HEK293 (cell line): ENCODE results near the gene DNER.

ENCODE experiments used
- CTCF ChIA-PET: fragments of 350-600 bp; formaldehyde crosslinking; extraction: SDS; loops from one replicate; lab custom pipeline; 2021; ENCODE audit warnings: antibody characterized with exemption; lab: Yijun Ruan, JAX
- POLR2A ChIA-PET: fragments of 300-600 bp; formaldehyde crosslinking; extraction: SDS; loops from one replicate; lab custom pipeline; 2020; ENCODE audit warnings: antibody characterized with exemption, inconsistent platforms; lab: Yijun Ruan, JAX
- H3K27ac ChIP-seq: fragments of 200-500 bp; sonication (Bioruptor generic); 2 replicates; pipeline ENCODE4 v1.5.1; 2014; ENCODE audit warnings: low read depth, low read length, control low read depth, inconsistent platforms; ENCODE audit errors: extremely low read depth
- H3K36me3 ChIP-seq, 2 experiments: fragments of 200-500 bp in 1 of 2; sonication (Bioruptor generic) in 1 of 2; 1 replicate in 1 of 2; 2 replicates in 1 of 2; pipeline ENCODE4 v1.5.1; 2014 to 2017; ENCODE audit warnings: inconsistent platforms in 2 of 2, low read length in 2 of 2; ENCODE audit not compliant: control insufficient read depth in 2 of 2, insufficient read depth in 1 of 2
- H3K4me1 ChIP-seq: fragments of 200-500 bp; sonication (Bioruptor generic); 2 replicates; pipeline ENCODE4 v1.5.1; 2014; ENCODE audit warnings: mild to moderate bottlenecking, low read length, inconsistent platforms; ENCODE audit not compliant: control insufficient read depth, insufficient read depth
- H3K4me3 ChIP-seq: 2 replicates; pipeline ENCODE4 v1.5.1; 2011; ENCODE audit warnings: low read depth, mild to moderate bottlenecking, control low read depth, low read length, moderate library complexity
- H3K9me3 ChIP-seq: fragments of 200-500 bp; sonication (Bioruptor generic); 2 replicates; pipeline ENCODE4 v1.5.1; 2014; ENCODE audit warnings: low read depth, low read length, inconsistent platforms; ENCODE audit not compliant: control insufficient read depth, insufficient read depth
- BCL11A ChIP-seq: fragments of 450-650 bp; formaldehyde crosslinking; IDR thresholded peaks from 2 replicates; pipeline ENCODE4 v1.5.1; 2016; ENCODE audit warnings: low read depth, missing biosample characterization, missing genetic modification characterization
- HOXA7 ChIP-seq: sonication (generic); formaldehyde crosslinking; IDR thresholded peaks from 2 replicates; pipeline ENCODE4 v1.8.1; 2022; ENCODE audit warnings: missing genetic modification reagents, borderline replicate concordance
- HOXC10 ChIP-seq: sonication (generic); formaldehyde crosslinking; IDR thresholded peaks from 2 replicates; pipeline ENCODE4 v1.8.1; 2023; ENCODE audit warnings: mild to moderate bottlenecking, missing genetic modification reagents
- KLF8 ChIP-seq: fragments of 450-650 bp; formaldehyde crosslinking; IDR thresholded peaks from 2 replicates; pipeline ENCODE4 v1.5.1; 2016; ENCODE audit warnings: missing biosample characterization, missing genetic modification characterization
- TCF7L2 ChIP-seq: IDR thresholded peaks from 2 replicates; pipeline ENCODE4 v1.6.1; 2011; ENCODE audit warnings: low read depth, mild to moderate bottlenecking, inconsistent platforms, low read length, moderate library complexity, borderline replicate concordance
- ZBTB7A ChIP-seq: fragments of 450-650 bp; formaldehyde crosslinking; IDR thresholded peaks from 2 replicates; pipeline ENCODE4 v1.5.1; 2016; ENCODE audit warnings: low read depth, missing biosample characterization, missing genetic modification characterization
- ZBTB8A ChIP-seq: fragments of 450-650 bp; formaldehyde crosslinking; IDR thresholded peaks from 2 replicates; pipeline ENCODE4 v1.5.1; 2016; ENCODE audit warnings: missing biosample characterization, missing genetic modification characterization
- ZFP3 ChIP-seq: fragments of 450-650 bp; formaldehyde crosslinking; IDR thresholded peaks from 2 replicates; pipeline ENCODE4 v1.5.1; 2016; ENCODE audit warnings: low read depth, missing biosample characterization, missing genetic modification characterization
- ZNF146 ChIP-seq: fragments of 450-650 bp; formaldehyde crosslinking; IDR thresholded peaks from 2 replicates; pipeline ENCODE4 v1.5.1; 2016; ENCODE audit warnings: missing biosample characterization, missing genetic modification characterization
- ZNF175 ChIP-seq: fragments of 450-650 bp; formaldehyde crosslinking; IDR thresholded peaks from 2 replicates; pipeline ENCODE4 v1.5.1; 2016; ENCODE audit warnings: missing biosample characterization, missing genetic modification characterization
- ZNF24 ChIP-seq: fragments of 450-650 bp; formaldehyde crosslinking; IDR thresholded peaks from 2 replicates; pipeline ENCODE4 v1.5.1; 2016; ENCODE audit warnings: missing biosample characterization, missing genetic modification characterization
- ZNF341 ChIP-seq: fragments of 450-650 bp; formaldehyde crosslinking; IDR thresholded peaks from 2 replicates; pipeline ENCODE4; 2016; ENCODE audit warnings: low read depth, missing biosample characterization, missing genetic modification characterization
- ZNF501 ChIP-seq: fragments of 450-650 bp; formaldehyde crosslinking; IDR thresholded peaks from 2 replicates; pipeline ENCODE4 v1.5.1; 2016; ENCODE audit warnings: missing biosample characterization, missing genetic modification characterization
- ZNF514 ChIP-seq: fragments of 450-650 bp; formaldehyde crosslinking; IDR thresholded peaks from 2 replicates; pipeline ENCODE4 v1.5.1; 2016; ENCODE audit warnings: missing biosample characterization, missing genetic modification characterization
- ZNF629 ChIP-seq: fragments of 450-650 bp; formaldehyde crosslinking; IDR thresholded peaks from 2 replicates; pipeline ENCODE4 v1.5.1; 2017; ENCODE audit warnings: missing biosample characterization, missing genetic modification characterization
- ZNF76 ChIP-seq: fragments of 450-650 bp; formaldehyde crosslinking; IDR thresholded peaks from 2 replicates; pipeline ENCODE4; 2016; ENCODE audit warnings: low read depth, missing biosample characterization, missing genetic modification characterization, borderline replicate concordance
- ZNF777 ChIP-seq: fragments of 450-650 bp; formaldehyde crosslinking; IDR thresholded peaks from 2 replicates; pipeline ENCODE4 v1.5.1; 2017; ENCODE audit warnings: missing biosample characterization, missing genetic modification characterization, borderline replicate concordance
- TF ChIP-seq, protein P1 (sequence below): fragments of 450-650 bp; formaldehyde crosslinking; IDR thresholded peaks from 2 replicates; pipeline ENCODE4 v1.5.1; 2016; ENCODE audit warnings: missing biosample characterization, missing genetic modification characterization, borderline replicate concordance
- TF ChIP-seq, protein P2 (sequence below): fragments of 450-650 bp; formaldehyde crosslinking; IDR thresholded peaks from 2 replicates; pipeline ENCODE4 v1.5.1; 2016; ENCODE audit warnings: missing biosample characterization, missing genetic modification characterization
- TF ChIP-seq, protein P3 (sequence below): fragments of 450-650 bp; formaldehyde crosslinking; IDR thresholded peaks from 2 replicates; pipeline ENCODE4 v1.5.1; 2016; ENCODE audit warnings: missing biosample characterization, missing genetic modification characterization
- TF ChIP-seq, protein P4 (sequence below): fragments of 450-650 bp; formaldehyde crosslinking; IDR thresholded peaks from 2 replicates; pipeline ENCODE4 v1.5.1; 2016; ENCODE audit warnings: missing biosample characterization, missing genetic modification characterization

DNER gene

DNA sequence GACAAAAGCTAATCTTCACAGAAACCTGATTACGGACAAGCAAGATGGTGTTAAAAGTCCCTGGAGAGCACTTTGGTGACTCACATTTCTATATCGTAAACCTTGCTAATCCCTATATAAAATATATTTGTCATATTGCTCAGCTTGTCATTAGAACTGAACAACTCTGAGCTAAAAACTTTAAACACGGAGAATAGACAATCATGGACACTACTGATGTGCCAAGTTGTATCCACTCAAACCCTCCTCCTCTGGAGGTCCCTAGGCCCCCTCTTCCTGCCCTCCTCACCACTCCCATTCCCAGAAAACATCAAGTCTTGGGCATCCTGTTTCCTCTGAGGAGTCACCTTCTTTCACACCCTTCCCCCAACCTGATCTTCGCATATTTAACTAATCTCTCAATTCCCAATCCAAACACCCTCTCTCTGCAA lies 304.6 kb downstream of the DNER start:
- CTCF ChIA-PET: interaction anchor here (0.5 to 0.8 kb wide), 2 partner anchors 22 to 35 kb away, joined by 3 to 5 read pairs; no protein-coding TSS in a partner anchor

DNA sequence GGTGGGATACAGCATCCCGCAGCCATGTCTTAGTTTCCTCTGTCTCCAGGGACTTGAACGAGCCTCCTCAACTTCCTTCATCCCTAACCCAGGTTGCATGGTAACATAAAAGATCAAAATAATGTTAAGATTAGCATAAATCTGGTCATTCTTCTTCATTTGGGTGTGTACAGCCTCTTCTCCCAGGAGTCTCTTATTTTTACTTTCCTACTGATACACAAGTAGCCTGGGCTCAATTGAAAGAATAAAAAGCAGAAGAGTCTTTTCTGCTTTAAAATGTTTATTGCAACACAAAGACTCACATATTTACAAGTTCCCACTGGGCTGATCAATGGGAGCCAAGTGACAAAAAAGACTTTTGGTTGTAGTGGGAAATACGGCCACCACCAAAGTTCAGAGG lies 305.4 kb downstream of the DNER start:
- H3K9me3 ChIP-seq: no peaks in the 10 kb centered on the region
- H3K27ac ChIP-seq: 0 out of 2 replicates have a peak overlapping the region, but pooled peaks have one; percentile 39
- peaks cover 18% of the 10 kb centered on the region for H3K4me1 ChIP-seq
- no peaks in the 10 kb centered on the region for H3K36me3 ChIP-seq
- TF ChIP-seq ZNF341 (tag by site-specific recombination): no peak
- TF ChIP-seq, protein P1, sequence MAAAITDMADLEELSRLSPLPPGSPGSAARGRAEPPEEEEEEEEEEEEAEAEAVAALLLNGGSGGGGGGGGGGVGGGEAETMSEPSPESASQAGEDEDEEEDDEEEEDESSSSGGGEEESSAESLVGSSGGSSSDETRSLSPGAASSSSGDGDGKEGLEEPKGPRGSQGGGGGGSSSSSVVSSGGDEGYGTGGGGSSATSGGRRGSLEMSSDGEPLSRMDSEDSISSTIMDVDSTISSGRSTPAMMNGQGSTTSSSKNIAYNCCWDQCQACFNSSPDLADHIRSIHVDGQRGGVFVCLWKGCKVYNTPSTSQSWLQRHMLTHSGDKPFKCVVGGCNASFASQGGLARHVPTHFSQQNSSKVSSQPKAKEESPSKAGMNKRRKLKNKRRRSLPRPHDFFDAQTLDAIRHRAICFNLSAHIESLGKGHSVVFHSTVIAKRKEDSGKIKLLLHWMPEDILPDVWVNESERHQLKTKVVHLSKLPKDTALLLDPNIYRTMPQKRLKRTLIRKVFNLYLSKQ (tag by site-specific recombination): no peak
- no peak for TF ChIP-seq ZBTB8A (tag by site-specific recombination)
- no peak for TF ChIP-seq ZNF146 (tag by site-specific recombination)
- TF ChIP-seq, protein P2, sequence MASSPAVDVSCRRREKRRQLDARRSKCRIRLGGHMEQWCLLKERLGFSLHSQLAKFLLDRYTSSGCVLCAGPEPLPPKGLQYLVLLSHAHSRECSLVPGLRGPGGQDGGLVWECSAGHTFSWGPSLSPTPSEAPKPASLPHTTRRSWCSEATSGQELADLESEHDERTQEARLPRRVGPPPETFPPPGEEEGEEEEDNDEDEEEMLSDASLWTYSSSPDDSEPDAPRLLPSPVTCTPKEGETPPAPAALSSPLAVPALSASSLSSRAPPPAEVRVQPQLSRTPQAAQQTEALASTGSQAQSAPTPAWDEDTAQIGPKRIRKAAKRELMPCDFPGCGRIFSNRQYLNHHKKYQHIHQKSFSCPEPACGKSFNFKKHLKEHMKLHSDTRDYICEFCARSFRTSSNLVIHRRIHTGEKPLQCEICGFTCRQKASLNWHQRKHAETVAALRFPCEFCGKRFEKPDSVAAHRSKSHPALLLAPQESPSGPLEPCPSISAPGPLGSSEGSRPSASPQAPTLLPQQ (tag by site-specific recombination): no peak
- TF ChIP-seq, protein P3, sequence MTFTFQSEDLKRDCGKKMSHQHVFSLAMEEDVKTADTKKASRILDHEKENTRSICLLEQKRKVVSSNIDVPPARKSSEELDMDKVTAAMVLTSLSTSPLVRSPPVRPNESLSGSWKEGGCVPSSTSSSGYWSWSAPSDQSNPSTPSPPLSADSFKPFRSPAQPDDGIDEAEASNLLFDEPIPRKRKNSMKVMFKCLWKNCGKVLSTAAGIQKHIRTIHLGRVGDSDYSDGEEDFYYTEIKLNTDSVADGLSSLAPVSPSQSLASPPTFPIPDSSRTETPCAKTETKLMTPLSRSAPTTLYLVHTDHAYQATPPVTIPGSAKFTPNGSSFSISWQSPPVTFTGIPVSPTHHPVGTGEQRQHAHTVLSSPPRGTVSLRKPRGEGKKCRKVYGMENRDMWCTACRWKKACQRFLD: no peak
- TF ChIP-seq HOXC10 (CRISPR knock-in tag): no peak
- TF ChIP-seq TCF7L2: no peak
- TF ChIP-seq HOXA7: no peak
- no peak for TF ChIP-seq ZFP3 (tag by site-specific recombination)
- no peak for TF ChIP-seq ZNF629
- TF ChIP-seq BCL11A: no peak
- TF ChIP-seq ZNF501 (tag by site-specific recombination): no peak
- no peak for TF ChIP-seq ZNF76
- TF ChIP-seq, protein P4, sequence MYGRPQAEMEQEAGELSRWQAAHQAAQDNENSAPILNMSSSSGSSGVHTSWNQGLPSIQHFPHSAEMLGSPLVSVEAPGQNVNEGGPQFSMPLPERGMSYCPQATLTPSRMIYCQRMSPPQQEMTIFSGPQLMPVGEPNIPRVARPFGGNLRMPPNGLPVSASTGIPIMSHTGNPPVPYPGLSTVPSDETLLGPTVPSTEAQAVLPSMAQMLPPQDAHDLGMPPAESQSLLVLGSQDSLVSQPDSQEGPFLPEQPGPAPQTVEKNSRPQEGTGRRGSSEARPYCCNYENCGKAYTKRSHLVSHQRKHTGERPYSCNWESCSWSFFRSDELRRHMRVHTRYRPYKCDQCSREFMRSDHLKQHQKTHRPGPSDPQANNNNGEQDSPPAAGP (tag by site-specific recombination): no peak
- TF ChIP-seq ZBTB7A: no peak
- no peak for TF ChIP-seq ZNF777
- no peak for TF ChIP-seq ZNF514 (tag by site-specific recombination)
- no peak for TF ChIP-seq ZNF175 (tag by site-specific recombination)
- H3K4me3 ChIP-seq: no peak overlapping the region
- ChIA-PET CTCF (no interaction called here), POLR2A (interaction anchor here (1.0 kb wide), 1 partner anchor 46 kb away, joined by 3 read pairs; no protein-coding TSS in a partner anchor)

More for the DNA sequence above, 304.6 kb downstream of the DNER start:
- H3K4me3 ChIP-seq: no peak overlapping the region
- H3K36me3 ChIP-seq: no peaks in the 10 kb centered on the region
- POLR2A ChIA-PET: no interaction called here
- H3K9me3 ChIP-seq: no peaks in the 10 kb centered on the region
- TF ChIP-seq ZNF24 (tag by site-specific recombination) (no peak), KLF8 (0 out of 2 replicates have a peak, but pooled peaks have one; percentile 35)
- H3K4me1 ChIP-seq: peaks cover 18% of the 10 kb centered on the region
- H3K27ac ChIP-seq: no peak overlapping the region
